MCF 10A (cell line): ENCODE results near the gene USP17L22. TPM values are rescaled to one million over a fixed set of nuclear protein-coding genes. Genes with fewer than 3 reads are reported as not detected.
"Not testable (repeated sequence)": the region's sequence is repeated elsewhere in the genome, so short reads cannot be mapped to it uniquely, and the experiment has no call there.

Experiments used
- BruUV-seq: library from RNA; stranded (reverse); fragments of 400-500 nt; replicated peaks from 2 replicates; lab custom pipeline; 2021; lab: Mats Ljungman, UMichigan
- CTCF ChIA-PET: fragments of 300-600 bp; sonication (Branson Sonifier 250); formaldehyde crosslinking; extraction: SDS; loops from one replicate; lab custom pipeline; 2021; ENCODE audit warnings: antibody characterized with exemption, inconsistent platforms; lab: Yijun Ruan, JAX
- POLR2A ChIA-PET: fragments of 300-600, 350-650 bp; sonication (Branson Sonifier 250); formaldehyde crosslinking; extraction: SDS; loops from one replicate; lab custom pipeline; 2020; ENCODE audit warnings: antibody characterized with exemption, inconsistent platforms; lab: Yijun Ruan, JAX
- DNase-seq: peaks from one replicate; pipeline ENCODE4 v3.0.0-alpha.2; 2018; ENCODE audit not compliant: unreplicated experiment
- H3K27ac Mint-ChIP-seq: one replicate; pipeline ENCODE4 v1.8.0; 2022; ENCODE audit warnings: mild to moderate bottlenecking, low read depth, mixed read lengths; ENCODE audit not compliant: unreplicated experiment
- H3K27me3 Mint-ChIP-seq: one replicate; pipeline ENCODE4 v1.8.0; 2022; ENCODE audit warnings: mixed read lengths; ENCODE audit not compliant: insufficient read depth, unreplicated experiment
- H3K36me3 Mint-ChIP-seq: one replicate; pipeline ENCODE4 v1.8.0; 2022; ENCODE audit warnings: mild to moderate bottlenecking, moderate library complexity, mixed read lengths; ENCODE audit not compliant: insufficient read depth, unreplicated experiment
- H3K4me1 Mint-ChIP-seq: one replicate; pipeline ENCODE4 v1.8.0; 2022; ENCODE audit warnings: mixed read lengths; ENCODE audit not compliant: insufficient read depth, unreplicated experiment
- H3K4me3 Mint-ChIP-seq: one replicate; pipeline ENCODE4 v1.8.0; 2022; ENCODE audit warnings: mild to moderate bottlenecking, moderate library complexity, mixed read lengths; ENCODE audit not compliant: unreplicated experiment
- H3K9me3 Mint-ChIP-seq: one replicate; pipeline ENCODE4 v1.8.0; 2022; ENCODE audit warnings: mixed read lengths; ENCODE audit not compliant: unreplicated experiment
- intact Hi-C: fragments of 100-400 bp; cut with micrococcal nuclease; formaldehyde crosslinking; loops from 2 replicates; pipeline ENCODE4 v1.14.1; 2022
- total RNA-seq: library from RNA; stranded (reverse); gene quantifications from 2 replicates; pipeline ENCODE4 v1.2.3, GENCODE V29; 2022

USP17L22 gene
- total RNA-seq, 1 experiment from 2014 or later: not detected

- CTCF ChIA-PET, H3K4me3 Mint-ChIP-seq, intact Hi-C loops, BruUV-seq, H3K27me3 Mint-ChIP-seq, DNase-seq, H3K9me3 Mint-ChIP-seq, H3K4me1 Mint-ChIP-seq, H3K27ac Mint-ChIP-seq, H3K36me3 Mint-ChIP-seq, POLR2A ChIA-PET: not testable (repeated sequence)
Measured at GRCh38 chr4:9257824-9258223, 9.6 kb upstream of the USP17L22 start, which contains the start of gene USP17L20. USP17L20 (plus strand) TSS chr4:9258124; CDS start chr4:9258124, 0 bp downstream.

- POLR2A ChIA-PET, H3K4me1 Mint-ChIP-seq, DNase-seq, H3K9me3 Mint-ChIP-seq, intact Hi-C loops, BruUV-seq, H3K4me3 Mint-ChIP-seq, CTCF ChIA-PET, H3K27ac Mint-ChIP-seq, H3K36me3 Mint-ChIP-seq, H3K27me3 Mint-ChIP-seq: not testable (repeated sequence)
Measured at GRCh38 chr4:9262572-9262971, 4.8 kb upstream of the USP17L22 start, which contains the start of gene USP17L21. USP17L21 (plus strand) TSS chr4:9262872; CDS start chr4:9262872, 0 bp downstream.

DNA sequence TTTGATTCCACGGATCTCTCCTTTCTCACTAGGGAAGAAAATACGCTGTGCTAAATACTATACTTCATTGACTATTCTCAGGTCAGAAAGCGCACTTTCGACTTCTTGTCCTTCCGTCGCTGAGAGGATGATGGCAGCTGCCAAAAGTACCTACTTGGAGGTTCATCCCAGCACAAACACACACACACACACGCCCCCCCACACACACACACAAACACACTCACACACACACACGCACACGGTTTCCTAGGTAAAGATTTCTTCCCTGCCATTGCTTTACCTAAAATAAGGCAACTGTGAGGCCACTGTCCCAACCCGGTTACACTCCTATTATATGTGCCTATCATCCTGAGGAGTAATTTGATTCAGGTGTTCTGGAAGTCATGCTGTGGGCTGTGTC lies 4.3 kb downstream of the USP17L22 start:
- BruUV-seq, intact Hi-C loops, H3K9me3 Mint-ChIP-seq, H3K4me1 Mint-ChIP-seq, DNase-seq, H3K27ac Mint-ChIP-seq, POLR2A ChIA-PET, H3K36me3 Mint-ChIP-seq, CTCF ChIA-PET, H3K27me3 Mint-ChIP-seq, H3K4me3 Mint-ChIP-seq: not testable (repeated sequence)

Other genes starting within 250 kb of the USP17L22 start
- gene FAM90A26, start 97.2 kb upstream of the USP17L22 start, total RNA-seq: not detected in 2 replicates
- not detected in 2 replicates for gene USP17L10, start 57.0 kb upstream of the USP17L22 start, total RNA-seq
- not detected in 2 replicates for gene USP17L11, start 52.2 kb upstream of the USP17L22 start, total RNA-seq
- gene USP17L12, start 47.5 kb upstream of the USP17L22 start, total RNA-seq: not detected in 2 replicates
- gene USP17L13, start 42.7 kb upstream of the USP17L22 start, total RNA-seq: not detected in 2 replicates
- gene USP17L15, start 33.2 kb upstream of the USP17L22 start, total RNA-seq: not detected in 2 replicates
- not detected in 2 replicates for gene USP17L17, start 23.7 kb upstream of the USP17L22 start, total RNA-seq
- not detected in 2 replicates for gene USP17L18, start 19.0 kb upstream of the USP17L22 start, total RNA-seq
- gene USP17L19, start 14.2 kb upstream of the USP17L22 start, total RNA-seq: not detected in 2 replicates
- not detected in 2 replicates for gene USP17L20, start 9.5 kb upstream of the USP17L22 start, total RNA-seq
- gene USP17L21, start 4.7 kb upstream of the USP17L22 start, total RNA-seq: not detected in 2 replicates
- gene USP17L24, start 57.5 kb downstream of the USP17L22 start, total RNA-seq: not detected in 2 replicates
- not detected in 2 replicates for gene USP17L25, start 62.3 kb downstream of the USP17L22 start, total RNA-seq
- not detected in 2 replicates for gene USP17L26, start 67.0 kb downstream of the USP17L22 start, total RNA-seq
- not detected in 2 replicates for gene USP17L5, start 71.8 kb downstream of the USP17L22 start, total RNA-seq
- gene USP17L27, start 76.5 kb downstream of the USP17L22 start, total RNA-seq: not detected in 2 replicates
- gene USP17L28, start 81.3 kb downstream of the USP17L22 start, total RNA-seq: not detected in 2 replicates
- not detected in 2 replicates for gene USP17L29, start 86.0 kb downstream of the USP17L22 start, total RNA-seq
- gene USP17L30, start 95.5 kb downstream of the USP17L22 start, total RNA-seq: not detected in 2 replicates
- not detected in 2 replicates for gene DEFB131A, start 176.8 kb downstream of the USP17L22 start, total RNA-seq